Karpas-422 (cell line): ENCODE results near the gene RWDD4. TPM values are rescaled to one million over a fixed set of nuclear protein-coding genes. Genes with fewer than 3 reads are reported as not detected.

Source experiments
- DNase-seq: peaks from one replicate; pipeline ENCODE4 v3.0.0-alpha.2; 2015
- H2AFZ ChIP-seq: fragments of 200-600 bp; sonication (generic); 2 replicates; pipeline ENCODE4 v1.6.1; 2014; ENCODE audit warnings: antibody characterized with exemption, low read length, mixed read lengths
- H3K27ac ChIP-seq: fragments of 200-600 bp; sonication (generic); 2 replicates; pipeline ENCODE4 v1.5.1; 2014; ENCODE audit warnings: mild to moderate bottlenecking, low read length, moderate library complexity
- H3K27me3 ChIP-seq: fragments of 200-600 bp; sonication (generic); 2 replicates; pipeline ENCODE4 v1.6.1; 2014; ENCODE audit warnings: low read length, mixed read lengths
- H3K36me3 ChIP-seq: fragments of 200-600 bp; sonication (generic); 2 replicates; pipeline ENCODE4 v1.6.1; 2014; ENCODE audit warnings: low read length, mixed read lengths; ENCODE audit not compliant: insufficient read depth
- H3K4me1 ChIP-seq: fragments of 200-600 bp; sonication (generic); 2 replicates; pipeline ENCODE4 v1.6.1; 2014; ENCODE audit warnings: mild to moderate bottlenecking, low read length, mixed read lengths
- H3K4me2 ChIP-seq: fragments of 200-600 bp; sonication (generic); 2 replicates; pipeline ENCODE4 v1.6.1; 2014; ENCODE audit warnings: low read length, low read depth, mild to moderate bottlenecking; ENCODE audit not compliant: poor library complexity, severe bottlenecking
- H3K4me3 ChIP-seq: fragments of 200-600 bp; sonication (generic); 2 replicates; pipeline ENCODE4 v1.5.1; 2014; ENCODE audit warnings: mild to moderate bottlenecking, antibody characterized with exemption, low read length, mixed read lengths
- H3K79me2 ChIP-seq: fragments of 200-600 bp; sonication (generic); 2 replicates; pipeline ENCODE4 v1.6.1; 2014; ENCODE audit warnings: mild to moderate bottlenecking, low read length, mixed read lengths
- H3K9ac ChIP-seq: fragments of 200-600 bp; sonication (generic); 2 replicates; pipeline ENCODE4 v1.6.0; 2014; ENCODE audit warnings: low read length
- H3K9me2 ChIP-seq: fragments of 200-600 bp; sonication (generic), shearing (Covaris generic); replicated peaks from 2 replicates; pipeline ENCODE4 v1.6.0; 2014; ENCODE audit warnings: mild to moderate bottlenecking, low read length, moderate library complexity; ENCODE audit not compliant: insufficient read depth
- H3K9me3 ChIP-seq: fragments of 300-700, 200-600 bp; sonication (generic); 2 replicates; pipeline ENCODE4 v1.6.1; 2014; ENCODE audit warnings: low read length, mixed read lengths
- H4K20me1 ChIP-seq: fragments of 200-600 bp; sonication (generic); 2 replicates; pipeline ENCODE4 v1.6.1; 2014; ENCODE audit warnings: mild to moderate bottlenecking, antibody characterized with exemption, low read length, low read depth; ENCODE audit not compliant: insufficient read depth
- total RNA-seq: library from RNA; depleted of rRNA; stranded (reverse); fragments of >200 nt; shearing (Covaris generic); gene quantifications from 2 replicates; pipeline ENCODE4 v1.2.3, GENCODE V29; 2014; ENCODE audit warnings: low replicate concordance; rRNA removed

Gene RWDD4
- 10.6 and 16.9 TPM in 2 replicates for total RNA-seq

DNA sequence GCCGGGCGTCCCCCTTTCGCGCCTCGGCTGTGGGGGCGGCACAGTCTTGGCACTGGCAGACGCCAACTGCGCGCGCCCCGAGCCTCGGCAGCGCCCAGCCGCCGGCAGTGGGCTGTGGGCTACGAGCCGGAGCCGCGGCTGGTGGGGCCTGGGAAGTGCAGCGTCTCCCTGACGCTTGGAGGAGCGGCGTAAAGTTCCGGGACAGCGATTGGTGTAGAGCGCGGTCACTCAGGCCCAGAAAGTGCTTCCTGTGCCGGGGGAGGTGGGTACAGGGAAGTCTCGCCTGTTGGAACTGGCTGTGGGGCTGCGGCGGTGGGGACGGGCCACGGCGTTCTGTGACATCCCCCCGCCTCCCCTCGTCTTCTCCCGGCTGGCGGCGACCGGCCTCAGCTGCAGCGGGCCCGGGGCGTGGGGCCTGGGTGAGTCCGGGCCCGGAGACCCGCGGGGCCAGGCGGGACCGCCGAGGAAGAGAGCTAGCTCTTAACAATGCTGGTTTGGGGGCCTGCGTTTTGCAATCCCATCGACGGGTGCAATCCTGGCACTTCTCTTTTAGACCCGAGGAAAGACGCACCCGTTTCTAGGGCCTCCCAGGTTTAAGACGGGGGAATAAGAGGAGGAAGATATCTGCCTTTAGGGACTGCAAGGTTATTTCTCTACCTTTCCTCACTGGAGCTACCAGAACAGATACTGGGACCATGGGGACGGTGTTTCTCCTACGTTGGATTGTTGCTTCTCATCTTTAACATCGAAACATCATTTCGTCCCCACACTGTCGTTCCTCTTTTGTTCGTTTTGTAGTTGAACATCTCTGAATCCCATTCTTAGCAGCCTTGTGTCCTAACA lies at the start of gene RWDD4, which contains the start of gene TRAPPC11:
Gene RWDD4 (minus strand): TSS at position 157 of the 843 bp plus-strand sequence. CDS start 233 bp downstream, outside the sequence.
Gene TRAPPC11 (plus strand): TSS at position 265 of the 843 bp plus-strand sequence. CDS start 4,575 bp downstream, outside the sequence.
- peaks cover 53% of the 10 kb centered on the region for H3K79me2 ChIP-seq
- peak; percentile 96 for DNase-seq
- no peaks in the 10 kb centered on the region for H3K27me3 ChIP-seq

DNA sequence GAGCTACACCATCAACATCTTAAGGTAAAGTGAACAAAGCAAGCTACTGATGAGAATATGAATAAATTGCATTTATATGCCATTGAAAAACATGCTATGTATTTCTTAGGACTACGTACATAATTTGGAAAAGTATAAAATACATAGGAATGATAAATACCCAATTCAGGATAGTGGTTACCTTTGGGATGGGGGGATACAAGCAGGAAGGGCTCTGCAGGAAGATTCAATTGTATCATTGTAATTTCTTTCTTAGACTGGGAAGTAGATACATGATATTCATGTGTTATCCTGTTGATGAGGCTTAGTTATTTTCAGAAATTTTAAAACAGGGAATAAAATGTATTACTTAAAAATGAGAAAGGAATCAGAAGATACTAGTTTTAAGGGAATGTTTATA lies 43.5 kb upstream of the RWDD4 start:
- no peak for DNase-seq
- peaks cover 32% of the 10 kb centered on the region for H3K36me3 ChIP-seq
- H4K20me1 ChIP-seq = no peaks in the 10 kb centered on the region

More for the DNA sequence above, at the start of gene RWDD4, which contains the start of gene TRAPPC11:
- Histone ChIP-seq H3K9me3 (no peaks in the 10 kb centered on the region), H3K4me2 (peak within 1 kb of the TSS; percentile 90), H3K27ac (peak within 1 kb of the TSS; percentile 40), H3K4me1 (peaks cover 14% of the 10 kb centered on the region), H3K9ac (peak within 1 kb of the TSS; percentile 85), H2AFZ (peak within 1 kb of the TSS; percentile 56; the same call in 1 of the 2 replicates), H3K4me3 (peak within 1 kb of the TSS; percentile 83), H3K9me2 (no peaks in the 10 kb centered on the region), H4K20me1 (no peaks in the 10 kb centered on the region), H3K36me3 (no peaks in the 10 kb centered on the region; the same call in 1 of the 2 replicates)

DNA sequence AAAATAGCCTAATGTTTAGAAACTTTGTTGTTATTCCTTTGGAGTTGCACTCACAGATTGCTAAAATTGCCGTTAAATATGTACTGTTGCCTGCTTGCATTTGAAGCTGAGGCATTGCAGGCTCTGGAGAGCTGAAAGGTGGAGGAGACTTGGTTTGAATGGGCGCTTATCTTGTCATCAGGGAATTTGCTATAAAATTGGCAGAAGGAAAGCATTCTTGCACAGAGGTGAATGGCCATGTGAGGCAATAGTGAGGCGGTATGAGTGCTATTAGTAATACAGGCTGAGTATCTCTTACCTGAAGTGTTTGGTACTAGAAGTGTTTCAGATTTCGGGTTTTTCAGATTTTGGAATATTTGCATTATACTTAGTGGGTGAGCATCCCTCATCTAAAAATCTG lies 41.4 kb upstream of the RWDD4 start:
- Histone ChIP-seq H3K4me1 (no peaks in the 10 kb centered on the region), H3K27ac (no peak overlapping the region), H3K4me3 (no peak overlapping the region), H3K9me2 (no peaks in the 10 kb centered on the region), H3K4me2 (no peak overlapping the region), H4K20me1 (no peaks in the 10 kb centered on the region), H3K9me3 (no peaks in the 10 kb centered on the region), H3K36me3 (peaks cover 32% of the 10 kb centered on the region), H3K79me2 (no peaks in the 10 kb centered on the region), H2AFZ (no peak overlapping the region), H3K27me3 (no peaks in the 10 kb centered on the region), H3K9ac (no peak overlapping the region)
- no peak for DNase-seq

More for the DNA sequence above, 43.5 kb upstream of the RWDD4 start:
- Histone ChIP-seq H3K9me3 (no peaks in the 10 kb centered on the region), H3K4me3 (no peak overlapping the region), H2AFZ (no peak overlapping the region), H3K4me2 (no peak overlapping the region), H3K9ac (no peak overlapping the region), H3K4me1 (no peaks in the 10 kb centered on the region), H3K27me3 (no peaks in the 10 kb centered on the region), H3K27ac (no peak overlapping the region), H3K9me2 (no peaks in the 10 kb centered on the region), H3K79me2 (no peaks in the 10 kb centered on the region)

DNA sequence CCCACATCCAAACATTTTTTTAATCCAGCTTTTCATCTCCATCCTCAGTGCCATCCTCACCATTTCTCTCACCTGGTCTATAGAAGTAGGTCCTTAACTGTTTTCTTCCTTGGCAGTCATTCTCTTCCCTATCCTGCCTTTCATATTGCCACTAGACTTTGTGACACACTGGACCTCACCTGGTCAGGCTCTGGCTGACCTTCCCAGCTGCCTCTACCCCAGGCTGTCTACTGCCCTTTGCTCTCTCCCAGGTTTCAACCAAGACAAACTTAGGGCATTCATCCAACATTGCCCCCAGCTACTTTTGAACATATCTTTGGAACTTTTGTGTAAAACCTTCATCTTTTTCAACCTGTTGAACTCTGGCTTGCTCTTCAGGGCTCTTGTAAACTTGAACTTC lies 39.9 kb upstream of the RWDD4 start:
- Histone ChIP-seq H3K4me3 (no peak overlapping the region), H3K4me2 (no peak overlapping the region), H3K36me3 (peaks cover 34% of the 10 kb centered on the region), H3K27me3 (no peaks in the 10 kb centered on the region), H3K9ac (no peak overlapping the region), H3K79me2 (no peaks in the 10 kb centered on the region), H4K20me1 (no peaks in the 10 kb centered on the region), H3K9me2 (no peaks in the 10 kb centered on the region), H3K9me3 (no peaks in the 10 kb centered on the region), H3K4me1 (no peaks in the 10 kb centered on the region), H3K27ac (no peak overlapping the region), H2AFZ (no peak overlapping the region)
- no peak for DNase-seq

DNA sequence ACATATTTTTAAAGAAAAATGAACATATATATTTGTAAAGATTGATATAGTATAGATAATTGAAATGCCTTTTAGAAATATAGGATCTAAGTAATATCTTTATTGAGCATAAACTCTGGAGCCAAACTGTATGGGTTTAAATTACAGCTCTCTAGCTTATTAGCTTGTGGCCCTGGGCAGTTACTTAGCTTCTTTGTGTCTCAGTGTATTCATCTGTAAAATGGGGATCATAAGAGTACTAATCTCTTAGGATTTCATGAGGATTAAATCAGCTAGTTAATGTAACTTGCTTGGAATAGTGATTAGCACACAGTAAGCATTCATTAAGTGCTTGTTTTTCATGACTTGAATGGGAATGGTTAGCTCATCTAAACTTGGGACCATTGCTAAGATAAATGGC lies 32.9 kb upstream of the RWDD4 start:
- Histone ChIP-seq H3K27ac (no peak overlapping the region), H2AFZ (no peak overlapping the region), H3K4me3 (no peak overlapping the region), H3K9me3 (no peaks in the 10 kb centered on the region), H3K9me2 (no peaks in the 10 kb centered on the region), H3K4me2 (no peak overlapping the region), H4K20me1 (no peaks in the 10 kb centered on the region), H3K9ac (no peak overlapping the region), H3K4me1 (no peaks in the 10 kb centered on the region), H3K36me3 (peaks cover 4% of the 10 kb centered on the region; the same call in 1 of the 2 replicates), H3K79me2 (no peaks in the 10 kb centered on the region), H3K27me3 (no peaks in the 10 kb centered on the region)
- DNase-seq = no peak

DNA sequence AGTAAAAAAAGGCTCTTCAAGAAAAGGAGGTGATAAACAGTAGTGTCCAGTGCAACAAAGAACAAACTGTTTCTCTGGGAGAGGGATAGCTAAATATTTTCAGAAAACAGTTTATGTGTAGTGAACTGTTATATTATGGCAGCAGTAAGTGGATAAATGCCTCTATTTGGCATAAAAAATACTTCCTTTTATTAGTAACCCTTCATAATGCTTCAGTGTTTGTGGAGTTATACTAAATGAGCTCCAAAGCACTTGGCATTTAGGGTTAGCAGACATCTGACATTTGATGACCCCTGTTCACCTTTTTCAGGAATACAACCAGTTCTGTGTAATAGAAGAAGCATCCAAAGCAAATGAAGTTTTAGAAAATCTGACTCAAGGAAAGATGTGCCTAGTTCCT lies 32.0 kb upstream of the RWDD4 start:
- H3K79me2 ChIP-seq = no peaks in the 10 kb centered on the region
- no peaks in the 10 kb centered on the region for H3K9me2 ChIP-seq
- no peaks in the 10 kb centered on the region for H4K20me1 ChIP-seq
- H3K4me1 ChIP-seq = no peaks in the 10 kb centered on the region
- H3K9me3 ChIP-seq = no peaks in the 10 kb centered on the region
- peaks cover 4% of the 10 kb centered on the region; the same call in 1 of the 2 replicates for H3K36me3 ChIP-seq
- H3K27me3 ChIP-seq = no peaks in the 10 kb centered on the region
- H3K9ac ChIP-seq = no peak overlapping the region
- no peak overlapping the region for H3K4me3 ChIP-seq
- H3K4me2 ChIP-seq = no peak overlapping the region
- H2AFZ ChIP-seq = no peak overlapping the region
- DNase-seq = no peak
- no peak overlapping the region for H3K27ac ChIP-seq

DNA sequence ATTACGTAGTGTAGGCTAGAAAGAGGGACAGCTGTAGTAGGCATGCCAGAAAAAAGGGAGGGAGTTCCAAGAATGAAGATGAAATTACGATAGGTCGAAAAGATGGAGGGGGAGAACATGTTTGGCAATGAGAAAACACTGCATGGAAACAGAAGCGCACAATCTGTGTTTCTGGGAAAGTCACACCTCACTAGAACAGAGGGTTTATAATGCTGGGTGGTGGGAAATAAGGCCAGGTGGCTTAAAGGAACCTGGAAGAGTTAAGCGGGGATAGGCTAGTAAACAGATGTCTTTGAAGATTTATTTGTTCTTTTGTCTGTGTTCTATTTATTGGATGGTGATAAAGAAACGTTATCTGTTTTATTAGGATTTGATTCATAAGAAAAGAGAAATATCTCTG lies 29.2 kb upstream of the RWDD4 start:
- Histone ChIP-seq H3K27ac (no peak overlapping the region), H3K9ac (no peak overlapping the region), H3K36me3 (no peaks in the 10 kb centered on the region), H3K4me3 (no peak overlapping the region), H4K20me1 (no peaks in the 10 kb centered on the region), H3K9me3 (no peaks in the 10 kb centered on the region), H2AFZ (no peak overlapping the region), H3K4me1 (no peaks in the 10 kb centered on the region), H3K27me3 (no peaks in the 10 kb centered on the region), H3K9me2 (no peaks in the 10 kb centered on the region), H3K4me2 (no peak overlapping the region), H3K79me2 (no peaks in the 10 kb centered on the region)
- no peak for DNase-seq

DNA sequence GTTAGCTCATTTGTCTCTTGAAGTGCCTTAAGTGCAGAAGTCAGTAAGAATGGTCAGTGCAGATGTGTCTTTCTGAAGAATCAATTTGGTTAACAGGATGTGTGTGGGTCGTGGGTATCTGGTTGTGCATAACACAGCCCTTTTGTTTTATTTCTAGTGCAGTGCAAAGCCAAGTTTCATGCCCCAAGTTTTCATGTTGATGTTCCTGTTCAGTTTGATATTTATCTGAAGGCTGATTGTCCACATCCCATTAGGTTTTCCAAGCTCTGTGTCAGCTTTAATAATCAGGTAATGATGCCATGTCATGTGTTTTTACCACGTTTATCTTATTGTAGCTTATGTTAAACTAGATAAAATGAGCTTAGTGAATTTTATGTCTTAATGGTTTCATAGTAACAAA lies 27.5 kb upstream of the RWDD4 start:
- no peaks in the 10 kb centered on the region for H4K20me1 ChIP-seq
- H3K27me3 ChIP-seq = no peaks in the 10 kb centered on the region
- no peaks in the 10 kb centered on the region for H3K36me3 ChIP-seq
- no peaks in the 10 kb centered on the region for H3K9me3 ChIP-seq
- no peak overlapping the region for H3K27ac ChIP-seq
- H3K4me3 ChIP-seq = no peak overlapping the region
- no peaks in the 10 kb centered on the region for H3K79me2 ChIP-seq
- H3K9me2 ChIP-seq = no peaks in the 10 kb centered on the region
- H3K4me1 ChIP-seq = no peaks in the 10 kb centered on the region
- no peak overlapping the region for H2AFZ ChIP-seq
- H3K9ac ChIP-seq = no peak overlapping the region
- DNase-seq = no peak
- no peak overlapping the region for H3K4me2 ChIP-seq
